ENCODE results near the gene ANKRD50. TPM values are rescaled to one million over a fixed set of nuclear protein-coding genes. Genes with fewer than 3 reads are reported as not detected.

The ANKRD50 gene
- total RNA-seq, 3 donors from 2014 or later: 8.2 to 16.7 (median 11.0) TPM

DNA sequence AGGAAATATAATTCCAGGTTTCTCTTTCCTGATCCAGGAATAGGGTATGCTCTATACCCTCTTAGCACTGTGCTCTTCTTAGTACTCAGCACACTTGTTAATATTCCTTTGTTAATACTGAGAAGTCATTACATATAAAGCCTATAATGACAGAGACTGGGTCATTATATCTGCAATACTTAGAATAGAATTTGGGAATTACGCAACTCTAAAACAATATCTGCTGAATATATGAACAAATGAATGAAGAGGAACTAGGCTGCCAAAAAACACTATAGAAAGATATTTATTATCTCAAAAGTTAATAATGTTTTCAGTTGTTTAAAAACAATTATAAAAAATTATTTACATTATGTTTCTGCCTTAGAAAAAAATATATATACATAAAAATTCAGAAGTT is 36.4 kb upstream of the ANKRD50 start:
- ATAC-seq: no peak
- Histone ChIP-seq H3K4me1 (ENCODE audit: low read depth) (no peaks in the 10 kb centered on the region), H3K9me3 (no peaks in the 10 kb centered on the region), H3K36me3 (ENCODE audit: low read depth) (no peaks in the 10 kb centered on the region), H3K4me3 (no peak overlapping the region)
- intact Hi-C loops (cut with DNase I, micrococcal nuclease): no loop called here
- DNase-seq: no peak
- TF ChIP-seq, protein P1, sequence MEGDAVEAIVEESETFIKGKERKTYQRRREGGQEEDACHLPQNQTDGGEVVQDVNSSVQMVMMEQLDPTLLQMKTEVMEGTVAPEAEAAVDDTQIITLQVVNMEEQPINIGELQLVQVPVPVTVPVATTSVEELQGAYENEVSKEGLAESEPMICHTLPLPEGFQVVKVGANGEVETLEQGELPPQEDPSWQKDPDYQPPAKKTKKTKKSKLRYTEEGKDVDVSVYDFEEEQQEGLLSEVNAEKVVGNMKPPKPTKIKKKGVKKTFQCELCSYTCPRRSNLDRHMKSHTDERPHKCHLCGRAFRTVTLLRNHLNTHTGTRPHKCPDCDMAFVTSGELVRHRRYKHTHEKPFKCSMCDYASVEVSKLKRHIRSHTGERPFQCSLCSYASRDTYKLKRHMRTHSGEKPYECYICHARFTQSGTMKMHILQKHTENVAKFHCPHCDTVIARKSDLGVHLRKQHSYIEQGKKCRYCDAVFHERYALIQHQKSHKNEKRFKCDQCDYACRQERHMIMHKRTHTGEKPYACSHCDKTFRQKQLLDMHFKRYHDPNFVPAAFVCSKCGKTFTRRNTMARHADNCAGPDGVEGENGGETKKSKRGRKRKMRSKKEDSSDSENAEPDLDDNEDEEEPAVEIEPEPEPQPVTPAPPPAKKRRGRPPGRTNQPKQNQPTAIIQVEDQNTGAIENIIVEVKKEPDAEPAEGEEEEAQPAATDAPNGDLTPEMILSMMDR (IDR thresholded peaks at IDR 0.05): no peak

DNA sequence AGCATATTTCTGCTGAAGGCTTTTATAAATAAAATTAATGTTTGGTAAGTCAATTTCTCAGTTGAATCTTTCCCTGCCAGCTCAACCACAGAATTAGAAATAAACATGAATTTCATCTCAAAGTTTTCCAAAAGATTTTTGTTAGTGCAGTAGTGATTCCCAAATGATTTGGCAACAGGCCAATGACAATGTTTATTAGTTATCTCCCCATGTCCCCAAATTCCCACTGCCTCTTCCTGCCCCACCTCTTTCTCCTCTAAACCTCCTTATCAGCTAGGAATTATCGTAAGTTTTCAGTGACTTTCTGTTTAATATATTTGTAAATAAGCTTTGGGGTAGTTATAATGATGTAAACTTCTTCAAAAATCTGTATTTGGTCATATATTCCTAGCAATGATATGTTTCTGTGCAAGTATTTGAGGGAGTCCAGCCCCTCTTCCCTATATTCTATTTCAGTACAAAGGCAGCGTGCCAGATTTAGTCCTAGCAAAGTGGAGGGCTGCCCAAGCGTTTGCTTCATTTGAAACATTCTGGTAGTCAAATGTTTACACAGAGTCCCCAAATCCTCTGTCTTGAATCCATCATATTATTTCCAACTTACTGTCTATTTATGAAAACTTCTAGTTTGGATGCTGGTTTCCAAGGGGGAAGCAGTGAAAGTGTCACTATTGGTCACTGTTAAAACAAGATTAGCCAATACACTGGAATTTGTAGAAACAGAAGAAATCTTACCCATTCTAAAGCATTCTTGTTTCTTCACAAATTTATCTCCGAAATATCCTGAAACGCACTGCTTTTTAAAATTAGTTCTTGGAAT is 33.7 kb upstream of the ANKRD50 start:
- DNase-seq (peak in 1 of 3 donors; percentile 2), ATAC-seq (no peak)
- TF ChIP-seq, protein P1 (IDR thresholded peaks at IDR 0.05): no peak
- H3K36me3 ChIP-seq (ENCODE audit: low read depth): no peaks in the 10 kb centered on the region
- H3K4me1 ChIP-seq (ENCODE audit: low read depth): no peaks in the 10 kb centered on the region
- no peak overlapping the region for H3K4me3 ChIP-seq
- no peaks in the 10 kb centered on the region for H3K9me3 ChIP-seq
- intact Hi-C loops (cut with DNase I, micrococcal nuclease): no loop called here

DNA sequence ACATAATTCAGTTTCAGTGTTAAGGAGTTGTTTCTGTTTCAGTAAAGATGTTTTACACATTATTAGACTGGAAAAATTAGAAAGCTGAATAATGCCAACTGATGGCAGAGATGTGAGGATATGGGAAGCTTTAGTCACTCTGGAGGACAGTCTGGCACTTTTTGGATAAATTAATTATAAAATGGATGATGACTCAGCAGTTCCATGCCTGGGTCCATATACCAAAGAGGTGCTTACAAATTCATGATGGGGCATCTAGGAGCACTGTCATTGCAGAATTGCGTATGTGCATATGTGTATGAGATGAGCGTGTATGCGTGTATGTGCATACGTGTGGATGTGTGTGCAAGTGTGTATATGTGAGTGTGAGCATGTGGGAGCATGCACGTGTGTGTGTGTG is 31.2 kb upstream of the ANKRD50 start:
- ATAC-seq (no peak), DNase-seq (no peak)
- TF ChIP-seq, protein P1 (IDR thresholded peaks at IDR 0.05): no peak
- no peaks in the 10 kb centered on the region for H3K9me3 ChIP-seq
- no peaks in the 10 kb centered on the region for H3K36me3 ChIP-seq (ENCODE audit: low read depth)
- no peak overlapping the region for H3K4me3 ChIP-seq
- H3K4me1 ChIP-seq (ENCODE audit: low read depth): no peaks in the 10 kb centered on the region
- intact Hi-C loops (cut with DNase I, micrococcal nuclease): no loop called here

DNA sequence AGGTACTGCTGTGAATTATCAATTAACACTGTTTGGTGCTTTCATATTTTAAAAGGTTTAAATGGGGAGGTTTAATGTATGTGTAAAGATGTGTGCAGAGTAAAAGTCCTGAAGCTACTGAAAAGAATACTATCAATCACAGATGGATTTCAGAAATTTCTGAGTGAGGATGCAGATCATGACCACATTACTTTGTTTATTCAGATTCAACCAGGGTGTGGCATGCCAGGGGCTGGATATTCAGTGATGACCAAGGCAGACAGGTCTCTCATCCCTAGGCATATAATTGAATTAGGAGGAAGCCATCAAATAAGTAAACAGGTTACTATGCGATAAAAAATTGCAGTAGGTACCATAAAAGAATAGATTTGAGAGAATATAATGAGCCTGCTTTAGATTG is 28.0 kb upstream of the ANKRD50 start:
- no peaks in the 10 kb centered on the region for H3K36me3 ChIP-seq (ENCODE audit: low read depth)
- no peaks in the 10 kb centered on the region for H3K4me1 ChIP-seq (ENCODE audit: low read depth)
- intact Hi-C loops (cut with DNase I, micrococcal nuclease): no loop called here
- ATAC-seq: no peak
- no peak overlapping the region for H3K4me3 ChIP-seq
- TF ChIP-seq, protein P1 (IDR thresholded peaks at IDR 0.05): no peak
- DNase-seq: no peak
- H3K9me3 ChIP-seq: no peaks in the 10 kb centered on the region

DNA sequence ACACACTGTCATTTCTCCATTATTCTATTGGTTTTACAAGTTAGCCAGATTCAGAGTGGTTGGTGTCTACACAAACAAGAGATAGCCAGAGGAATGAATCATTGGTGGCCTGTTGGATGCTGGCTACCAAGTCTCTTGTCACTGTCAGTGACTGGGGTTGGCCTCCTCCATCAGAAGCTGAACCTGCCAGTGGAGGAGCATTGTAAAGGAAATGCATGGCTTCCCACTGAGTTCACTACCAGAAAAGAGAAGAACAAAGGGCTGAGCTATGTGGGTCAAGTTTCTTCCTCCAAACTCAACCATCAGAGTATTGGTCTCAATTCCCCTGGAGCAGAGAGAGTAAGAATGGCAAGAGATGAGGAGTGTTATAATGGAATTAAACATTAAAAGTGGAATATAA is 26.5 kb upstream of the ANKRD50 start:
- H3K4me3 ChIP-seq: no peak overlapping the region
- TF ChIP-seq, protein P1 (IDR thresholded peaks at IDR 0.05): no peak
- no peaks in the 10 kb centered on the region for H3K9me3 ChIP-seq
- no peaks in the 10 kb centered on the region for H3K36me3 ChIP-seq (ENCODE audit: low read depth)
- ATAC-seq: no peak
- H3K4me1 ChIP-seq (ENCODE audit: low read depth): no peaks in the 10 kb centered on the region
- intact Hi-C loops (cut with DNase I, micrococcal nuclease): no loop called here
- no peak for DNase-seq

Measured in mucosa of descending colon (tissue), 3 donors.